ENCODE results near the gene GRID2. TPM values are rescaled to one million over a fixed set of nuclear protein-coding genes. Genes with fewer than 3 reads are reported as not detected.
"Not testable (repeated sequence)": the region's sequence is repeated elsewhere in the genome, so short reads cannot be mapped to it uniquely, and the experiment has no call there.

The GRID2 gene
- total RNA-seq, 2 experiments from 2014 or later: not detected

DNA sequence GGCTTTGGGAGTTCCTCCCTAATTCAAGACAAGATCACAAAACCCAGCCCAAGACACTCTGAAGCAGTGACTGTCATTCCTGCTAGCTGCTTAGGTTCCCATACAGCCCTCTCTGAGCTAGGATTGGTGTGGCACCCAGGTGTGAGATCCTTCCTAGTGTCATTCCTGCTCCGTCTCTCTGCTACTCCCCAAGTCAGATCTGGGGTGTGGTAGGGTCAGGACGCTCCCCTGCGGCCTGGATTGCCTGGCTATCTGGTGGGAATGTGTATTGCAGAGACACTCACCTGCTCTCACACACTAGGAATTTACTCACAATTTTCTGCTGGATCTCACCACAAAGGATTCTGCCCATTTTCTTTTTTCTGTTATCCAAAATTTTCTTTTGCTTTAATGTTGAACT, 964.0 kb downstream of the GRID2 start:
- DNase-seq: no peak
- no peaks in the 10 kb centered on the region for H3K36me3 Mint-ChIP-seq
- no peaks in the 10 kb centered on the region for H3K27me3 Mint-ChIP-seq
- no peaks in the 10 kb centered on the region for H3K4me1 Mint-ChIP-seq
- peaks cover 3% of the 10 kb centered on the region for H3K9me3 Mint-ChIP-seq
- H3K4me3 Mint-ChIP-seq: no peak overlapping the region
- no peak overlapping the region for H3K27ac Mint-ChIP-seq

DNA sequence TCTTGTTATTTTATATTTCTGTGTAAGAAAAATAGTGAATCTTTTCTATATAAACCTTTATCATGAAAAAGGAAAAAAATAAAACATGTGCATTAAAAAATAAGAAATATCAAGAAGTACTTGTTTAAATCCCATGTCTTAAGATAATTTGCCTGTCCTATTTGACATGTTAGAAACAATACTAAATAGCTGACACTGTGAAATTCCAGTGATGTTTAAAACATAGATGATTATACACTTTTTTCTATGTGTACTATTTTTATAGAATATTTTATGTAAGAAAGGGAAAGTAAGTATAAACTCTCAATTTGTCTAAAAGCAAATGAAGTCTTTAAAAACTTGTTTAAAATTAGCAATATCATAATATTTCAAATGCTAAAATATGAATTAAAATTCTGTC, 981.6 kb downstream of the GRID2 start:
- Mint-ChIP-seq H3K27ac (no peak overlapping the region), H3K9me3 (no peaks in the 10 kb centered on the region), H3K4me1 (no peaks in the 10 kb centered on the region), H3K36me3 (no peaks in the 10 kb centered on the region), H3K4me3 (no peak overlapping the region), H3K27me3 (no peaks in the 10 kb centered on the region)
- no peak for DNase-seq

DNA sequence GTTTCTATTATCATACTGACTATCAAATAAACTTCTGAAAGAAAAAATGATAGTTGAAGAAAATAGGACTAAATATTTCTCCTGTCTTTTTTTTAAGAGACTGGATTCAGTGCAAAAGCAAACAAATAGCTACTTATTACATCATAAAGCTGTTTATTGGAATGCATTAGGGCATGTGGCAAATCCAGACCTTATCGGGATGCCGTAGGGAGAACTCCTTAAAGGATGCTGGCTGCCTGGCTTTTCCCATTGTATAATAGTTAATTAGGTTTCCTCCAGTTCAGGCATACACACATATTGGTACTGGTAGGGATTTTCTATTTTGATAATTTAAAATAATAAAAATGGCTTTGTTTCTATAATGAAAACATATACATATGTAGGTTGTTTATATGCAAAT, 985.5 kb downstream of the GRID2 start:
- DNase-seq: no peak
- Mint-ChIP-seq H3K4me3 (no peak overlapping the region), H3K9me3 (no peaks in the 10 kb centered on the region), H3K27ac (no peak overlapping the region), H3K27me3 (no peaks in the 10 kb centered on the region), H3K36me3 (no peaks in the 10 kb centered on the region), H3K4me1 (no peaks in the 10 kb centered on the region)

DNA sequence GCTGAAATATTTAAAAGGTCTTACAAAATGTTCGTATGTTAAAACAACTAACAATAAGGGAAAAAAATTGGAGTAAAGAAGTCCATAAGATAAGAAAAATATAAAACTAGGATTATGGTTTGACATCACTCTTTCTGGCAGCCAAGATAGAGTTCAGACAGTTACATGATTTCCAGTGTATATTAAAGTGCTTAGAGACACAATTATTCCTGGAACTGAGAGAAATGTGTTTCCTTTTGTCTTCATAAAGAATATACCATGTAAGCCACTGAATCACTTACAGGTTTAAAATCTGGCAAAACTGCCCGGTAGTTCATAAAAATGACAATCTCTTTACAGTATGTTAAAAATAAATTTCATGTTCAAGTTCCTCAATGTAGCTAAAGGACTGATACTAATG, 986.1 kb downstream of the GRID2 start:
- Mint-ChIP-seq H3K9me3 (no peaks in the 10 kb centered on the region), H3K27ac (no peak overlapping the region), H3K36me3 (no peaks in the 10 kb centered on the region), H3K27me3 (no peaks in the 10 kb centered on the region), H3K4me1 (no peaks in the 10 kb centered on the region), H3K4me3 (no peak overlapping the region)
- DNase-seq: no peak

DNA sequence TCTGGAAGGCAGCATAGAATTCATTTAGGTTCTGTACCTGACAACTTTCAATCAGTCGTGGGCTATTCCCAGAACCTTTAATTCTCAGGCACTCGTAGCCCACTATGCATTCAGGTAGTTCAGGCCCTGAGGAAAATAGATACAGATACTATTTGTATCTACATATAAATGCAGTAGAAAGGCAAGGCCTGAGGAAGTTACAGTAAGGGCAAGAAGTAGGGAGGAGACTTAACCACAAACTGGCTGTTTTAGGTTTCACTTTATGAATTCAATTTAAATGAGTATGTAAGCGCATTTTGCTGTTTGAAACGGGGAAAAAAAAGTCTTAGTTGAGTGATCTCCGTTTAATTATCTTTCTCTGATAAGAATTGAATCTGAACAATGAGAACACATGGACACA, 995.4 kb downstream of the GRID2 start:
- Mint-ChIP-seq H3K27ac (no peak overlapping the region), H3K9me3 (no peaks in the 10 kb centered on the region), H3K4me1 (no peaks in the 10 kb centered on the region)

DNA sequence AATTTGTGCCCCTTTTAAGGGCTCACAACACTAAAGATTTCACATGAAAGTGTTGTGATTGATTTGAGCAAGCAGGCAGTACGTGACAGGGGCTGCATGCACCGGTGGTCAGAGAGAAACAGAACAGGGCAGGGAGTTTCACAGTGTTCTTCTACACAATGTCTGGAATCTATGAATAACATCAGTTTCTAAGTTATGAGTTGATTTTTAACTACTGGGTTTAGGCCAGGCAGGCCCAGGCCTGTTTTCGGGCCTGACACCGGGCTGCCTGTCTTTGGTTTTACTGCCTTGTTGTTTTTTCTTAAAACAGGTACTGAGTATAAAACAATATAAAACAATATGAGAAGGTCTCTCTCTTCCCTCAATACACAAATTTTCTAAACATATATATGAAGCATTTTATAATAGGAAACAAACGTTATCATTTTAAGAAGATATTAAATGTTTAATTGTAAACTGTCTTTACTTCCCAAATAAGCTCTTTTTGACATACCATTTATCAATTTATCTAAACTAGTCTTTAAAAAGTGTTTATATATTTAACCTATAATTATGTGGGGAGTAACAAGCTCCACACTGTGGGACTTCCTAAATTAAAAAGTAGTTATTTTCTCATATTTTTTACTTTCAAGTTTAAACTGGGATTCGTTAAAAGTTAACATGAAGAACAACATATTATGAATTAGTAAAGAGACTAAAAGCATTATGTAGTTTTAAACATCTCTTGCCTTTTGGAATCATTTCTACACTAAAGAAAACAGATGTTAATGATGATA, 997.2 kb downstream of the GRID2 start:
- H3K27ac Mint-ChIP-seq, H3K36me3 Mint-ChIP-seq, H3K9me3 Mint-ChIP-seq, DNase-seq, H3K4me3 Mint-ChIP-seq, H3K27me3 Mint-ChIP-seq, H3K4me1 Mint-ChIP-seq: not testable (repeated sequence)

More for the DNA sequence above, 995.4 kb downstream of the GRID2 start:
- no peaks in the 10 kb centered on the region for H3K27me3 Mint-ChIP-seq
- no peak overlapping the region for H3K4me3 Mint-ChIP-seq
- no peak for DNase-seq
- no peaks in the 10 kb centered on the region for H3K36me3 Mint-ChIP-seq

DNA sequence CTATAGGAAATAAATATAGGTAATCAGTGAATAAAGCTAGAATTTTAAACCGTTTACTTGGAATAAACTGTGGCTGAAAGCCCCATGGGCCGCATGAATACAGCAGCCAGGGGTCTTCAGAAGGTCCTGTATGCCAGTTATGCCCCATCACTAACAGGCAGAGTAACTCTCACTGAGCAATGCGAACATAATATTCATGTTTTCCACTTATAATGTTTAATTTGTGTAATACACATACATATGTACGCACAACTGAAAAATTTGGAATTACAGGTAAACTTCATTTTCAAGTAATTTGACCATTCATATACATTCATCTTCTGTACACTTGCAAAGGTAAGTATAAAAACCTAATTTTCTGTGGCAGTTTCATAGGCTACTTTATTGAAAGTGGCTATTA, 998.5 kb downstream of the GRID2 start:
- Mint-ChIP-seq H3K27me3 (no peaks in the 10 kb centered on the region), H3K9me3 (no peaks in the 10 kb centered on the region), H3K4me1 (no peaks in the 10 kb centered on the region), H3K36me3 (no peaks in the 10 kb centered on the region), H3K4me3 (no peak overlapping the region), H3K27ac (no peak overlapping the region)
- DNase-seq: no peak

DNA sequence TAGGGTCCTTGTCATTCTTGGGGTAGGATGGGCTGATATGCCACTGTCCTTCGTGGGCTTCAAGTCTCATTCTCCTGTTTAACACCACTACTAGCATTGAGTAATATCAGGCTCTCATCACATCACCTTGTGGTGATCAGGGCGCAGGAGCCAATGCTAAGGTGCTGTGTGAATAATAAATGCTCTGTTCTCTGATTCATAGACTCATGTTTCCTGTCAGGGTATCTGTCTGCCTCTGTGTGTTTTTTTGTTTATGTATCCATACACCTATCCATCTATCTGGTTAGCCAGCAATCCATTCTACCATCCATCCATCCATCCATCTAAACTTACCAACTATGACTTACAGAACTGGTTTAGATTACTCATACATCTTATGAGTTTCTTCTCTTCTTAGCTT, 999.7 kb downstream of the GRID2 start:
- no peak overlapping the region for H3K27ac Mint-ChIP-seq
- H3K9me3 Mint-ChIP-seq: no peaks in the 10 kb centered on the region
- H3K4me1 Mint-ChIP-seq: no peaks in the 10 kb centered on the region
- no peaks in the 10 kb centered on the region for H3K27me3 Mint-ChIP-seq
- no peak overlapping the region for H3K4me3 Mint-ChIP-seq
- no peak for DNase-seq
- no peaks in the 10 kb centered on the region for H3K36me3 Mint-ChIP-seq

DNA sequence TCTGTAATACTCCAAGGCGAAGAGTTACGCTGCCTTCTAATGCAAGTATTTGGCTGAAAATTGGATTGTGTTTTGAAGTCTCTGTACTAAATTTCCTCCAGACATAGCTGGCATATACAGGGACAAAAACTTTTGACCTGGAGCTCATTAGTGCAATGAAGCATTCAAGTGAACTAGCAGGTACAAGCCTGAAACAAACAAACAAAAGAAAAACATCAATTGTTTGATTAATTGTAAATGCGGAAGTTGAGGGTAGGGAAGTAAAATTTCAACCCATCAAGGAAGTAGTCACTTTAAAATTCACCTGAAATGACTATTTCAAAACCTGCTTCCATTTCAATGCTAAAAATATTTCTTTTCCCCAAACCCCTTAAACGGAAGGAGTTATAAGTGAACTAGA, 1008.5 kb downstream of the GRID2 start:
- Mint-ChIP-seq H3K4me1 (no peaks in the 10 kb centered on the region), H3K4me3 (no peak overlapping the region), H3K27ac (no peak overlapping the region), H3K27me3 (no peaks in the 10 kb centered on the region), H3K36me3 (no peaks in the 10 kb centered on the region), H3K9me3 (peaks cover 5% of the 10 kb centered on the region)
- DNase-seq: no peak

DNA sequence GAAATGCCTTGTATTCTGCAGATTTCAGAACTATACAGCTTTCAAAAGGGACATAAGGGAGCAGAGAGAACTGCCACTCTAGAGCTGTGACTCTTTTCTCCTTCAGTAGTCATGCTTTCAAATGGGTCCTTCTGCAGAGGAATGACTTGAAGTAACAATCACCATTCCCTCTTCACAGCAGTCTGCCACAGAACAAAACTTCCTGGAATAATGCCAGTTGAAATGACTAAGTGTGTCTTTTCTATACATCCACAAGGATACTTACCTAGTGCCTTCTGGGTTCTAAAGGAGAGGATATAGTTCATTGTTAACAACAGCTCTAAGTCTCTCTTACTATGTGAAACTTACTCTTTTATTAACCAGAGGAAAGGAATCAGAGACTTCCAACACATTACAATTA, 1009.4 kb downstream of the GRID2 start:
- Mint-ChIP-seq H3K27me3 (no peaks in the 10 kb centered on the region), H3K4me1 (no peaks in the 10 kb centered on the region)

DNA sequence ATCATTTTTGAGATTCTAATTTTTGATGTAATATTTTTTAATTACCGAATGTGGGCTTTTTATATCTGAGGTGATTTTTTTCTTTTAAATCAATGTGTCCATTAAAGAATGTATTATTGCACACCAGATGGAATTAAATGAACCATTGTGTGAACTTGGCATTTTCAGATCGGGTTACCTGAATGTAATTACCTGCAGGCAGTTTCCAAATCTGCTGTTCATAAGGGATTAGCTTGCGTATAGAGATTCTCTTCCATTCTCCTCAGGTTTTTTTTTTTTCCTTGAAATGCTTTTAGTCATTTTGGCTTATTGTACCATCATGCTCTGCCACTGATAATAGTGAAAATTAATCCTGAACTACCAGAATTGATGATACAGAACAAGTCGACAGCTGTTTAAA, 1013.3 kb downstream of the GRID2 start:
- Mint-ChIP-seq H3K9me3 (peaks cover 1% of the 10 kb centered on the region), H3K27me3 (no peaks in the 10 kb centered on the region), H3K36me3 (no peaks in the 10 kb centered on the region), H3K4me3 (no peak overlapping the region), H3K4me1 (no peaks in the 10 kb centered on the region), H3K27ac (no peak overlapping the region)
- DNase-seq: no peak

More for the DNA sequence above, 1009.4 kb downstream of the GRID2 start:
- DNase-seq: no peak
- Mint-ChIP-seq H3K4me3 (no peak overlapping the region), H3K9me3 (peaks cover 5% of the 10 kb centered on the region), H3K27ac (no peak overlapping the region), H3K36me3 (no peaks in the 10 kb centered on the region)

DNA sequence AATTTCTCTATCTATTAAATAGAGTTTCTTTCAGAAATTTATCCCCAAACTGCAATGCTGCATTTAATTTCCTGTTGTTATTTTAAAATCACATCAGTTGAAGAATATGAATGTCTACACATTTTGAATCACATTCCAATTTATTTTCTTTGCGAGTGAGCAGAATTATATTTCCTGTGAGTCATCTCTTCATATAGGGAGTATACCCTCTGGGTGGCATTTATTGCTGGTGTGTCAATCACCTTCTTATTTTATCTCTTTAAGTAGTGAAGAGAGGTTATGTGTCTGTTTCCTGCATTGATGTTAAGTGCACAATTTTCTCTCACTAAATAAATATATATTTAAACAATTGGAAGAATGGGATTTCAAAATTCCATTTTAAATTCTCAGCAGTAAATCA, 1013.8 kb downstream of the GRID2 start:
- Mint-ChIP-seq H3K27me3 (no peaks in the 10 kb centered on the region), H3K4me1 (no peaks in the 10 kb centered on the region), H3K27ac (no peak overlapping the region), H3K4me3 (no peak overlapping the region), H3K36me3 (no peaks in the 10 kb centered on the region), H3K9me3 (peaks cover 1% of the 10 kb centered on the region)
- no peak for DNase-seq

DNA sequence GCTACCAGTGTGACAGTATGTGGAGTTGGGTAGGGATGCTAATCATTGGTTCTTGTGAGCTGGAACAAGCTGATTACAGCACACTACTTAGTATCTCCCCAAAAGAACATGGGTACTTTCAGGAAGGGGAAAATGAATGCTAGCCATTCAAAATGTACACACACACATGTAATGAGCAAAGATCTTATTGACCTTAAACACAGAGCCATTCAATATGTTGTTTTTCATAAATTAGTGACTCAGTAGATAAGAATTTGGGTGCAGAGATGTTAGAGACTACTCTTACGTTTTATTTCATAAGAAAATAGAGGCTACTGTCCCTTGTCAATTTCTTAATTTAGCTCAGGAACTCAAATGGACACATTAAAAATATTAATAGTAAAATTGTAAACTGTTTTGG, 1015.3 kb downstream of the GRID2 start:
- no peak overlapping the region for H3K4me3 Mint-ChIP-seq
- H3K4me1 Mint-ChIP-seq: no peaks in the 10 kb centered on the region

DNA sequence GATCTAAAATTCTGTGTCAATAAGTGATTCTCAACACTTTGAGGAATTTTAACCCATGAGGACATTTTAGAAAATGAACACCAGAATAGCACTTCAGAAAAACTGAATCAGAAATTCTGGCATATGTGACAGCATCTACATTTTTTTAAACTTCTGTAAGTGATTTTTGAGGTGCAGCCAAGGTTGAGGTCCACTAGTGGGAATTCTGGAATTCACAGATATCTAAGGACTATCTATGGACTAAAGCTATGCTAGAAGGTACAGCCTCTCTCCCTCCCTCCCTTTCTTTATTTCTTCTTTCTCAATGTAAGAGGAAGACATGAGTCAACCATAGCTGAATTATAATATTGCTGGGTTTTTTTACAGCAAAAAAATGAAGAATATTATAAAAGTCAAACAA, 1016.6 kb downstream of the GRID2 start:
- no peak overlapping the region for H3K27ac Mint-ChIP-seq
- H3K36me3 Mint-ChIP-seq: no peaks in the 10 kb centered on the region
- H3K4me3 Mint-ChIP-seq: no peak overlapping the region
- no peaks in the 10 kb centered on the region for H3K27me3 Mint-ChIP-seq
- H3K9me3 Mint-ChIP-seq: peaks cover 16% of the 10 kb centered on the region
- no peaks in the 10 kb centered on the region for H3K4me1 Mint-ChIP-seq
- DNase-seq: no peak

More for the DNA sequence above, 1015.3 kb downstream of the GRID2 start:
- H3K9me3 Mint-ChIP-seq: peaks cover 9% of the 10 kb centered on the region
- no peaks in the 10 kb centered on the region for H3K36me3 Mint-ChIP-seq
- no peak for DNase-seq
- no peak overlapping the region for H3K27ac Mint-ChIP-seq
- H3K27me3 Mint-ChIP-seq: no peaks in the 10 kb centered on the region

DNA sequence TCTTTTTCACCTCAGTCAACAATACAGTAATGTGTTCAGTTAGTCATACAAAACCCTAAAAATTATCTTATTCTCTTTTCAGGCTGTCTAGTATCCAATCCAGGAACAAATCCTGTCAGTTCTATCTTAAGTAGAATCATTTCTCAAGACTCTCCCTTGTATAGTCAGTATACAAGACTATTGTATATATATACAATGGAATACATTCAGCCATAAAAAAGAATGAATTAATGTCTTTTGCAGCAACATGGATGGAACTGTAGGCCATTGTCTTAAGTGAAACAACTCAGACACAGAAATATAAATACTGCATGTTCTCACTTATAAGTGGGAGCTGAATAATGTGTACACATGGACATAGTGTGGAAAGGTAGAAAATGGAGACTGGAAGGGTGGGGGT, 1023.6 kb downstream of the GRID2 start:
- H3K4me3 Mint-ChIP-seq: no peak overlapping the region
- H3K36me3 Mint-ChIP-seq: no peaks in the 10 kb centered on the region
- no peak overlapping the region for H3K27ac Mint-ChIP-seq

DNA sequence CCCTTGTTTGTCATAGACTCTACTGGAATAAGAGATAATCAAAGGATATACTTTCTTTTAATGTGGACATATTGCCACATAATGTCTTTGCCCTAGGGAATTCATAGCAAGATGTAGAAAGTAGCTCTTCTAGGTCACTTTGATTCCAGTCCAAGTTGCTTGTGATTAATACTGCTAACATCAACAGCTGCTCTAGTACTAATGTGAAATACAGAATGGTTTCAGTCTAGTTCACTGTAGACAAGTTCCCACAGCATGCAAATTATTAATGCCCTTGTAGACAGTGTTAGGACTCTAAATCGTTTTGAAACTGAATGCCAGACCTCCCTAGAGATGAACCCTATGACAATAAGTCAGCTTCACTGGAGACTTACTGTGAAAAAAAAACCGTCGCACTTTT, 1030.2 kb downstream of the GRID2 start:
- Mint-ChIP-seq H3K27me3 (no peaks in the 10 kb centered on the region), H3K9me3 (no peaks in the 10 kb centered on the region), H3K27ac (no peak overlapping the region), H3K4me1 (no peaks in the 10 kb centered on the region), H3K4me3 (no peak overlapping the region), H3K36me3 (no peaks in the 10 kb centered on the region)
- no peak for DNase-seq

More for the DNA sequence above, 1023.6 kb downstream of the GRID2 start:
- H3K9me3 Mint-ChIP-seq: peaks cover 15% of the 10 kb centered on the region
- no peak for DNase-seq
- H3K27me3 Mint-ChIP-seq: no peaks in the 10 kb centered on the region
- H3K4me1 Mint-ChIP-seq: no peaks in the 10 kb centered on the region

All from activated naive CD8-positive, alpha-beta T cell treated with anti-CD3 and anti-CD28 coated beads for 36 hours (primary cell).